ENCODE data around the gene LSM10. TPM values are rescaled to one million over a fixed set of nuclear protein-coding genes. Genes with fewer than 3 reads are reported as not detected.

The LSM10 gene
- total and polyA plus RNA-seq, 9 of the 15 experiments (the other 6 are each of a cell fraction or from before 2014, with no cell fraction given) = 13.2 to 146 (median 68.9) TPM

DNA sequence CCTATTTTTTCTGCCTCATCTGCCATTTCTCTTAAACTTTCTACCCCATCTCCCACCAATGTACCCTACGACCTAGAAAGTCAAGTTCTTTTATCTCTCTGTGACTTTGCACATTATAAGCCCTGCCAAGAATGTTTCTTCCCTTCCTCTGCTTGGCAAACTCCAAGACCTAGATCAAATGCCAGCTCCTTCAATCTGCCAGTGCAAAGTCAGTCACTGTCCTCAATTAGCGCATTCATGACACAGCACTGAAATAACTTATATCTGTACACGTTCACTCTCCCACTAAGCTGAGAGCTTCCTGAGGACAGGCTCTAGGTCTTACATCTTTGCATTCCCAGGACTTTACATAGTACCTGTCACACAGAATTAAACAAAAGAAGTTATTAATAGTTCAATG lies 21.4 kb upstream of the LSM10 start:
- no peaks in the 10 kb centered on the region for H4K20me1 ChIP-seq (replicated peaks; ENCODE audit: control insufficient read depth, insufficient read depth, low read length)

More for the DNA sequence above, 21.4 kb upstream of the LSM10 start:
- H3K79me2 ChIP-seq (ENCODE audit: control insufficient read depth, insufficient read depth, low read length) = no peaks in the 10 kb centered on the region
- H2AFZ ChIP-seq (ENCODE audit: low read depth, low read length) = no peak overlapping the region
- in situ Hi-C loops (cut with MboI) (no loop called here), intact Hi-C loops (cut with micrococcal nuclease) (no loop called here)
- WGBS (ENCODE audit: insufficient coverage, low coverage, missing lambda C conversion rate) = 51% methylated on average over 3 of the region's 3 CpGs
- no peak overlapping the region for H3K4me2 ChIP-seq (ENCODE audit: insufficient read depth, low read length)
- H3K4me1 ChIP-seq (replicated peaks in 1 of 2; ENCODE audit: control insufficient read depth in 2 of 2, insufficient read depth in 2 of 2, low read length in 2 of 2) = peaks cover 0 to 3% of the 10 kb centered on the region in 2 experiments; a peak in 2 of 5 replicates
- BruUV-seq (replicated peaks) = no TSS peak
- ChIA-PET POLR2A (interaction anchor here (1.0 to 1.3 kb wide), 3 partner anchors 13 to 33 kb away, joined by 3 to 4 read pairs (median 4); no protein-coding TSS in a partner anchor), CTCF (ENCODE audit: low intra/inter-chr PET ratio) (interaction anchor here (3.0 kb wide), 1 partner anchor 319 kb away, joined by 27 read pairs; no protein-coding TSS in a partner anchor)
- DNase-seq (ENCODE audit: extremely low read depth in 1 of 4, low spot score in 3 of 4) = no peak
- no peaks in the 10 kb centered on the region for H3K9me1 ChIP-seq (ENCODE audit: control insufficient read depth, insufficient read depth, low read length)
- H3K9me3 ChIP-seq (replicated peaks; ENCODE audit: control insufficient read depth, insufficient read depth, low read depth, low read length) = no peaks in the 10 kb centered on the region
- no peaks in the 10 kb centered on the region for H3K27me3 ChIP-seq (ENCODE audit: control insufficient read depth in 2 of 2, insufficient read depth in 2 of 2, low read length in 2 of 2)
- no peak overlapping the region for H3K27ac ChIP-seq (ENCODE audit: extremely low read depth, low read depth, low read length)
- H3K36me3 ChIP-seq (ENCODE audit: control insufficient read depth, insufficient read depth, low read length) = no peaks in the 10 kb centered on the region
- no peak overlapping the region for H3K9ac ChIP-seq (ENCODE audit: insufficient read depth in 1 of 2, low read depth in 2 of 2, low read length in 2 of 2)
- ATAC-seq = no peak
- no peak for FAIRE-seq
- TF ChIP-seq EP300 (IDR thresholded peaks at IDR 0.05; ENCODE audit: low read length) = no peak
- TF ChIP-seq, protein P1, sequence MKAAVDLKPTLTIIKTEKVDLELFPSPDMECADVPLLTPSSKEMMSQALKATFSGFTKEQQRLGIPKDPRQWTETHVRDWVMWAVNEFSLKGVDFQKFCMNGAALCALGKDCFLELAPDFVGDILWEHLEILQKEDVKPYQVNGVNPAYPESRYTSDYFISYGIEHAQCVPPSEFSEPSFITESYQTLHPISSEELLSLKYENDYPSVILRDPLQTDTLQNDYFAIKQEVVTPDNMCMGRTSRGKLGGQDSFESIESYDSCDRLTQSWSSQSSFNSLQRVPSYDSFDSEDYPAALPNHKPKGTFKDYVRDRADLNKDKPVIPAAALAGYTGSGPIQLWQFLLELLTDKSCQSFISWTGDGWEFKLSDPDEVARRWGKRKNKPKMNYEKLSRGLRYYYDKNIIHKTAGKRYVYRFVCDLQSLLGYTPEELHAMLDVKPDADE (conservative IDR thresholded peaks at IDR 0.05; ENCODE audit: control insufficient read depth, low read depth, low read length) = no peak
- no peak for TF ChIP-seq MCM7 (IDR thresholded peaks at IDR 0.05)
- no peak for TF ChIP-seq STAT5A (IDR thresholded peaks at IDR 0.05; ENCODE audit: borderline replicate concordance, low read length)
- TF ChIP-seq, protein P2, sequence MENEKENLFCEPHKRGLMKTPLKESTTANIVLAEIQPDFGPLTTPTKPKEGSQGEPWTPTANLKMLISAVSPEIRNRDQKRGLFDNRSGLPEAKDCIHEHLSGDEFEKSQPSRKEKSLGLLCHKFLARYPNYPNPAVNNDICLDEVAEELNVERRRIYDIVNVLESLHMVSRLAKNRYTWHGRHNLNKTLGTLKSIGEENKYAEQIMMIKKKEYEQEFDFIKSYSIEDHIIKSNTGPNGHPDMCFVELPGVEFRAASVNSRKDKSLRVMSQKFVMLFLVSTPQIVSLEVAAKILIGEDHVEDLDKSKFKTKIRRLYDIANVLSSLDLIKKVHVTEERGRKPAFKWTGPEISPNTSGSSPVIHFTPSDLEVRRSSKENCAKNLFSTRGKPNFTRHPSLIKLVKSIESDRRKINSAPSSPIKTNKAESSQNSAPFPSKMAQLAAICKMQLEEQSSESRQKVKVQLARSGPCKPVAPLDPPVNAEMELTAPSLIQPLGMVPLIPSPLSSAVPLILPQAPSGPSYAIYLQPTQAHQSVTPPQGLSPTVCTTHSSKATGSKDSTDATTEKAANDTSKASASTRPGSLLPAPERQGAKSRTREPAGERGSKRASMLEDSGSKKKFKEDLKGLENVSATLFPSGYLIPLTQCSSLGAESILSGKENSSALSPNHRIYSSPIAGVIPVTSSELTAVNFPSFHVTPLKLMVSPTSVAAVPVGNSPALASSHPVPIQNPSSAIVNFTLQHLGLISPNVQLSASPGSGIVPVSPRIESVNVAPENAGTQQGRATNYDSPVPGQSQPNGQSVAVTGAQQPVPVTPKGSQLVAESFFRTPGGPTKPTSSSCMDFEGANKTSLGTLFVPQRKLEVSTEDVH (IDR thresholded peaks at IDR 0.05; ENCODE audit: low read depth, partially characterized antibody) = no peak
- no peak overlapping the region for H3K4me3 ChIP-seq

Data from K562 (cell line).